ENCODE data around the gene FKBP7. TPM values are rescaled to one million over a fixed set of nuclear protein-coding genes. Genes with fewer than 3 reads are reported as not detected.

The FKBP7 gene
- total and polyA plus RNA-seq, 2 of the 13 experiments (the other 11 are each of a cell fraction or from before 2014, with no cell fraction given): 12.4 to 14.8 TPM

GRCh38 chr2:178449700-178450523 lies 28.5 kb downstream of the FKBP7 start (continued):
- no peak for TF ChIP-seq PRDM10 (CRISPR knock-in tag; IDR thresholded peaks at IDR 0.05; ENCODE audit: low read depth)
- no peak for TF ChIP-seq FOXA1 (IDR thresholded peaks at IDR 0.05)
- 0 out of 2 replicates have a peak, but pooled peaks have one; percentile 10 for TF ChIP-seq FOXA1 (CRISPR knock-in tag; IDR thresholded peaks at IDR 0.05)
- TF ChIP-seq PAWR (CRISPR knock-in tag; IDR thresholded peaks at IDR 0.05; ENCODE audit: borderline replicate concordance): no peak

- peaks cover 33% of the 10 kb centered on the region for H3K4me1 ChIP-seq (ENCODE audit: insufficient read depth, low read length)
- intact Hi-C loops (cut with micrococcal nuclease; ENCODE audit: unreplicated experiment): no loop called here
- no peaks in the 10 kb centered on the region; a peak in 1 of 5 replicates for H3K27me3 ChIP-seq (ENCODE audit: control insufficient read depth in 1 of 2, insufficient read depth in 2 of 2, low read length in 2 of 2)
- TF ChIP-seq DR1 (CRISPR knock-in tag; IDR thresholded peaks at IDR 0.05): no peak
- no peak for TF ChIP-seq ZEB1 (IDR thresholded peaks at IDR 0.05; ENCODE audit: insufficient replicate concordance, low read depth)
- TF ChIP-seq ZNF761 (CRISPR knock-in tag; conservative IDR thresholded peaks at IDR 0.05): no peak
- H3K9ac ChIP-seq (ENCODE audit: insufficient read depth, low read depth, low read length): peak overlapping the region; percentile 98
- peaks cover 26% of the 10 kb centered on the region for H3K79me2 ChIP-seq (ENCODE audit: insufficient read depth, low read length)
- no peak for DNase-seq (ENCODE audit: low spot score)
- BruUV-seq (replicated peaks): no TSS peak
- peak overlapping the region; percentile 75 to 88 (median 82); a peak in 4 of 6 replicates for H3K4me3 ChIP-seq (replicated peaks in 1 of 3; ENCODE audit: insufficient read depth in 1 of 3, low read depth in 2 of 3, low read length in 3 of 3)
- FAIRE-seq: no peak
- no peaks in the 10 kb centered on the region for H3K9me3 ChIP-seq (ENCODE audit: low read length)
- no peak overlapping the region for H2AFZ ChIP-seq (ENCODE audit: low read length)
- CTCF ChIA-PET (ENCODE audit: low intra/inter-chr PET ratio, low total read pairs): no interaction called here
- peak overlapping the region; percentile 96 for H3K27ac ChIP-seq (ENCODE audit: extremely low read length, insufficient read depth, low read length)
- H3K4me2 ChIP-seq (ENCODE audit: low read depth, low read length): peak overlapping the region; percentile 85
- peaks cover 9 to 42% of the 10 kb centered on the region in 2 experiments for H3K36me3 ChIP-seq (replicated peaks in 1 of 2; ENCODE audit: control insufficient read depth in 1 of 2, insufficient read depth in 2 of 2, low read length in 2 of 2)
- POLR2A ChIA-PET: interaction anchor here (2.4 to 3.9 kb wide), 5 partner anchors 18 to 36 kb away, joined by 34 to 97 read pairs (median 74); partner anchors contain the start of gene PLEKHA3
- WGBS (ENCODE audit: low lambda C conversion rate): 95% methylated on average over 4 of the region's 4 CpGs
- H4K20me1 ChIP-seq (ENCODE audit: insufficient read depth, low read length): peaks cover 14% of the 10 kb centered on the region; the same call in 1 of the 2 replicates
- in situ Hi-C loops (cut with HindIII; ENCODE audit: extremely low pct_ligation_motif_present, low pct_unique_long_range_greater_than_20kb): no loop called here
- ATAC-seq: no peak
Measured at GRCh38 chr2:178448968-178449661, 29.3 kb downstream of the FKBP7 start.
